WTC11 (cell line): ENCODE measurements around the gene LMTK2. TPM values are rescaled to one million over a fixed set of nuclear protein-coding genes. Genes with fewer than 3 reads are reported as not detected.

Source experiments
- ATAC-seq: fragments of 200-7000 bp; cut with Tn5 transposase; 2 replicates; pipeline ENCODE4 v1.10.0; 2021; ENCODE audit warnings: mild to moderate bottlenecking, moderate library complexity
- CTCF ChIA-PET: fragments of 300-600 bp; sonication (Branson Sonifier 250); formaldehyde crosslinking; loops from one replicate; lab custom pipeline; 2021; ENCODE audit warnings: antibody characterized with exemption; lab: Charles Lee
- POLR2A ChIA-PET: fragments of 350-600 bp; sonication (Branson Sonifier 250); formaldehyde crosslinking; loops from one replicate; lab custom pipeline; 2021; ENCODE audit warnings: antibody characterized with exemption; lab: Charles Lee
- DNase-seq: peaks from one replicate; pipeline ENCODE4 v3.0.0; 2021; ENCODE audit warnings: low spot score
- H3K27ac Mint-ChIP-seq: 2 replicates; pipeline ENCODE4 v1.8.0; 2021; ENCODE audit warnings: mixed read lengths
- H3K27me3 Mint-ChIP-seq: 2 replicates; pipeline ENCODE4 v1.8.0; 2021; ENCODE audit warnings: low read depth, mild to moderate bottlenecking, moderate library complexity, mixed read lengths
- H3K36me3 Mint-ChIP-seq: 2 replicates; pipeline ENCODE4 v1.8.0; 2021; ENCODE audit warnings: mixed read lengths
- H3K4me1 Mint-ChIP-seq: 2 replicates; pipeline ENCODE4 v1.8.0; 2022; ENCODE audit warnings: mixed read lengths
- H3K4me3 Mint-ChIP-seq: 2 replicates; pipeline ENCODE4 v1.8.0; 2021; ENCODE audit warnings: mild to moderate bottlenecking, moderate library complexity, mixed read lengths
- H3K9me3 Mint-ChIP-seq: 2 replicates; pipeline ENCODE4 v1.8.0; 2021; ENCODE audit warnings: mixed read lengths
- AR ChIP-seq: fragments of 250-450 bp; sonication (Bioruptor Pico); IDR thresholded peaks from 2 replicates; pipeline ENCODE4 v1.9.0; 2021; ENCODE audit warnings: mild to moderate bottlenecking
- CBFB ChIP-seq: sonication (generic); formaldehyde crosslinking; IDR thresholded peaks from 2 replicates; pipeline ENCODE4 v1.8.1; 2022; ENCODE audit warnings: mild to moderate bottlenecking, low read depth, missing genetic modification reagents
- CDX4 ChIP-seq: fragments of 250-450 bp; sonication (Bioruptor Pico); IDR thresholded peaks from 2 replicates; pipeline ENCODE4 v1.9.0; 2021; ENCODE audit warnings: moderate library complexity, mild to moderate bottlenecking, inconsistent platforms, borderline replicate concordance
- CREM ChIP-seq: sonication (generic); formaldehyde crosslinking; IDR thresholded peaks from 2 replicates; pipeline ENCODE4 v1.8.1; 2022; ENCODE audit warnings: mild to moderate bottlenecking, missing genetic modification reagents, moderate library complexity
- E2F5 ChIP-seq: sonication (generic); formaldehyde crosslinking; IDR thresholded peaks from 2 replicates; pipeline ENCODE4 v1.8.1; 2022; ENCODE audit warnings: mild to moderate bottlenecking, moderate library complexity, missing genetic modification reagents
- ELF4 ChIP-seq: sonication (generic); formaldehyde crosslinking; IDR thresholded peaks from 2 replicates; pipeline ENCODE4 v1.8.1; 2022; ENCODE audit warnings: low read depth, mild to moderate bottlenecking, moderate library complexity, missing genetic modification reagents
- ERG ChIP-seq: fragments of 250-450 bp; sonication (Bioruptor Pico); IDR thresholded peaks from 2 replicates; pipeline ENCODE4 v1.8.0; 2021; ENCODE audit warnings: mild to moderate bottlenecking
- FOXK1 ChIP-seq: sonication (generic); formaldehyde crosslinking; IDR thresholded peaks from 2 replicates; pipeline ENCODE4 v1.8.0; 2022; ENCODE audit warnings: mild to moderate bottlenecking, moderate library complexity, missing genetic modification reagents
- GTF2I ChIP-seq: fragments of 250-450 bp; sonication (Bioruptor Pico); conservative IDR thresholded peaks from 2 replicates; pipeline ENCODE4 v1.4.0; 2021; ENCODE audit warnings: mild to moderate bottlenecking
- IRF2 ChIP-seq: sonication (generic); formaldehyde crosslinking; IDR thresholded peaks from 2 replicates; pipeline ENCODE4 v1.8.0; 2022; ENCODE audit warnings: low read depth, missing genetic modification reagents, borderline replicate concordance
- JUN ChIP-seq: sonication (generic); formaldehyde crosslinking; IDR thresholded peaks from 2 replicates; pipeline ENCODE4 v1.8.0; 2023; ENCODE audit warnings: mild to moderate bottlenecking, missing genetic modification reagents
- MXD4 ChIP-seq: fragments of 250-450 bp; sonication (Bioruptor Pico); IDR thresholded peaks from 2 replicates; pipeline ENCODE4 v1.8.0; 2021; ENCODE audit warnings: mild to moderate bottlenecking, moderate library complexity, borderline replicate concordance
- PRDM15 ChIP-seq: sonication (generic); formaldehyde crosslinking; IDR thresholded peaks from 2 replicates; pipeline ENCODE4 v1.8.0; 2022; ENCODE audit warnings: missing genetic modification reagents
- SMAD3 ChIP-seq: sonication (generic); formaldehyde crosslinking; IDR thresholded peaks from 2 replicates; pipeline ENCODE4 v1.8.0; 2022; ENCODE audit warnings: missing genetic modification reagents, mild to moderate bottlenecking, borderline replicate concordance
- SOX15 ChIP-seq: fragments of 250-450 bp; sonication (Bioruptor Pico); IDR thresholded peaks from 2 replicates; pipeline ENCODE4 v1.9.0; 2021; ENCODE audit warnings: mild to moderate bottlenecking
- USF2 ChIP-seq: sonication (generic); formaldehyde crosslinking; IDR thresholded peaks from 2 replicates; pipeline ENCODE4 v1.8.1; 2023; ENCODE audit warnings: mild to moderate bottlenecking, missing genetic modification reagents, moderate library complexity
- ZNF232 ChIP-seq: sonication (generic); formaldehyde crosslinking; IDR thresholded peaks from 2 replicates; pipeline ENCODE4 v1.8.0; 2022; ENCODE audit warnings: mild to moderate bottlenecking, missing genetic modification reagents
- ZSCAN18 ChIP-seq: fragments of 250-450 bp; sonication (Bioruptor Pico); IDR thresholded peaks from 2 replicates; pipeline ENCODE4 v2.1.2; 2022; ENCODE audit warnings: mild to moderate bottlenecking, moderate library complexity
- total RNA-seq: library from RNA; stranded (reverse); gene quantifications from 3 replicates; pipeline ENCODE4 v1.2.3, GENCODE V29; 2021

The LMTK2 gene
- total RNA-seq, 1 experiment from 2014 or later = 24.3 TPM

- ChIA-PET CTCF (interaction anchor here (0.5 to 2.0 kb wide), 3 partner anchors 31 to 269 kb away, joined by 4 to 5 read pairs (median 4); no protein-coding TSS in a partner anchor), POLR2A (interaction anchor here (0.6 kb wide), 1 partner anchor 30 kb away, joined by 4 read pairs; no protein-coding TSS in a partner anchor)
- H3K4me1 Mint-ChIP-seq = peaks cover 7% of the 10 kb centered on the region; the same call in 1 of the 2 replicates
- H3K27ac Mint-ChIP-seq = no peak overlapping the region
- H3K27me3 Mint-ChIP-seq = no peaks in the 10 kb centered on the region; the same call in 1 of the 2 replicates
- TF ChIP-seq SMAD3 = no peak
- TF ChIP-seq CBFB = no peak
- peak; percentile 81 for TF ChIP-seq PRDM15 (CRISPR knock-in tag)
- no peak for TF ChIP-seq MXD4
- no peak for TF ChIP-seq ZSCAN18 (CRISPR knock-in tag)
- TF ChIP-seq AR = no peak
- TF ChIP-seq SOX15 = no peak
- H3K4me3 Mint-ChIP-seq = no peak overlapping the region
- DNase-seq (no peak), ATAC-seq (no peak; the same call in 1 of the 2 replicates)
- H3K36me3 Mint-ChIP-seq = no peaks in the 10 kb centered on the region
- H3K9me3 Mint-ChIP-seq = peaks cover 8% of the 10 kb centered on the region; the same call in 1 of the 2 replicates
These were observed 26.6 kb upstream of the LMTK2 start for GRCh38 chr7:98079891-98080648.

GRCh38 chr7:98081319-98081718 lies 25.3 kb upstream of the LMTK2 start:
- no peak for DNase-seq
- no peak for ATAC-seq
- H3K4me1 Mint-ChIP-seq = peaks cover 7% of the 10 kb centered on the region; the same call in 1 of the 2 replicates
- H3K36me3 Mint-ChIP-seq = no peaks in the 10 kb centered on the region
- H3K27ac Mint-ChIP-seq = no peak overlapping the region
- CTCF ChIA-PET = no interaction called here
- no peak overlapping the region for H3K4me3 Mint-ChIP-seq
- H3K27me3 Mint-ChIP-seq = no peaks in the 10 kb centered on the region; the same call in 1 of the 2 replicates
- no peaks in the 10 kb centered on the region for H3K9me3 Mint-ChIP-seq
- POLR2A ChIA-PET = no interaction called here
- TF ChIP-seq CDX4 (CRISPR knock-in tag) (no peak), ERG (CRISPR knock-in tag) (no peak), PRDM15 (CRISPR knock-in tag) (no peak), MXD4 (no peak), GTF2I (no peak), CREM (CRISPR knock-in tag) (no peak), USF2 (CRISPR knock-in tag) (no peak), IRF2 (CRISPR knock-in tag) (no peak), E2F5 (CRISPR knock-in tag) (no peak), ELF4 (CRISPR knock-in tag) (no peak), ZNF232 (CRISPR knock-in tag) (no peak), JUN (no peak), FOXK1 (CRISPR knock-in tag) (no peak), SOX15 (no peak)
